ENCODE results near the gene CCDC175.

The CCDC175 gene

GRCh38 chr14:59538936-59539335 lies 37.7 kb downstream of the CCDC175 start:
- no peak for DNase-seq (ENCODE audit: low read depth)

- DNase-seq (ENCODE audit: low read depth) = no peak
Measured at GRCh38 chr14:59537476-59537875, 39.1 kb downstream of the CCDC175 start.

GRCh38 chr14:59534361-59534987 lies 42.1 kb downstream of the CCDC175 start:
- no peak for DNase-seq (ENCODE audit: low read depth)

GRCh38 chr14:59532419-59532818 lies 44.2 kb downstream of the CCDC175 start:
- no peak for DNase-seq (ENCODE audit: low read depth)

- no peak for DNase-seq (ENCODE audit: low read depth)
Measured at GRCh38 chr14:59530349-59530748, 46.3 kb downstream of the CCDC175 start.

- DNase-seq (ENCODE audit: low read depth) = no peak
Measured at GRCh38 chr14:59529189-59529588, 47.4 kb downstream of the CCDC175 start.

- no peak for DNase-seq (ENCODE audit: low read depth)
Measured at GRCh38 chr14:59520224-59520623, 56.4 kb downstream of the CCDC175 start.

GRCh38 chr14:59511916-59512575 lies 64.6 kb downstream of the CCDC175 start:
- DNase-seq (ENCODE audit: low read depth) = no peak

GRCh38 chr14:59510966-59511365 lies 65.6 kb downstream of the CCDC175 start:
- no peak for DNase-seq (ENCODE audit: low read depth)

GRCh38 chr14:59510001-59510400 lies 66.6 kb downstream of the CCDC175 start:
- no peak for DNase-seq (ENCODE audit: low read depth)

GRCh38 chr14:59509101-59509500 lies 67.5 kb downstream of the CCDC175 start:
- no peak for DNase-seq (ENCODE audit: low read depth)

GRCh38 chr14:59507752-59508103 lies 68.9 kb downstream of the CCDC175 start:
- no peak for DNase-seq (ENCODE audit: low read depth)

- DNase-seq (ENCODE audit: low read depth) = peak; percentile 26
Measured at GRCh38 chr14:59507063-59507751, 69.4 kb downstream of the CCDC175 start.

GRCh38 chr14:59503256-59503655 lies 73.4 kb downstream of the CCDC175 start:
- no peak for DNase-seq (ENCODE audit: low read depth)

- DNase-seq (ENCODE audit: low read depth) = no peak
Measured at GRCh38 chr14:59500732-59501131, 75.9 kb downstream of the CCDC175 start.

- DNase-seq (ENCODE audit: low read depth) = no peak
Measured at GRCh38 chr14:59492384-59492783, 84.2 kb downstream of the CCDC175 start.

GRCh38 chr14:59490756-59491155 lies 85.9 kb downstream of the CCDC175 start:
- DNase-seq (ENCODE audit: low read depth) = no peak

- DNase-seq (ENCODE audit: low read depth) = no peak
Measured at GRCh38 chr14:59484639-59485175, 91.9 kb downstream of the CCDC175 start.

GRCh38 chr14:59483819-59484638 lies 92.6 kb downstream of the CCDC175 start, which contains the start of the genes JKAMP and L3HYPDH:
JKAMP (plus strand) TSS chr14:59484517; CDS start chr14:59484590, 73 bp downstream.
L3HYPDH (minus strand) TSS chr14:59484408; CDS start chr14:59484316, 92 bp downstream.
- DNase-seq (ENCODE audit: low read depth) = peak; percentile 94

- DNase-seq (ENCODE audit: low read depth) = peak; percentile 6
Measured at GRCh38 chr14:59483363-59483762, 93.2 kb downstream of the CCDC175 start.

- DNase-seq (ENCODE audit: low read depth) = peak; percentile 88
Measured at GRCh38 chr14:59482541-59483331, 93.9 kb downstream of the CCDC175 start.

All from fibroblast of gingiva (primary cell).